Occipital lobe (tissue), 2 donors: ENCODE results near the gene EXOC6B. TPM values are rescaled to one million over a fixed set of nuclear protein-coding genes. Genes with fewer than 3 reads are reported as not detected.
A peak's percentile ranks its signal among the peaks of the same experiment; 100 is the strongest.

Experiments used
- DNase-seq: peaks from one replicate; lab custom pipeline; 2025; lab: John Stamatoyannopoulos, UW
- total RNA-seq: library from RNA; depleted of rRNA; stranded (reverse); fragments of >200 nt; gene quantifications from one replicate; pipeline ENCODE4 v1.2.3, GENCODE V29; 2014

The EXOC6B gene
- total RNA-seq, 1 donor from 2014 or later = 190 TPM

DNA sequence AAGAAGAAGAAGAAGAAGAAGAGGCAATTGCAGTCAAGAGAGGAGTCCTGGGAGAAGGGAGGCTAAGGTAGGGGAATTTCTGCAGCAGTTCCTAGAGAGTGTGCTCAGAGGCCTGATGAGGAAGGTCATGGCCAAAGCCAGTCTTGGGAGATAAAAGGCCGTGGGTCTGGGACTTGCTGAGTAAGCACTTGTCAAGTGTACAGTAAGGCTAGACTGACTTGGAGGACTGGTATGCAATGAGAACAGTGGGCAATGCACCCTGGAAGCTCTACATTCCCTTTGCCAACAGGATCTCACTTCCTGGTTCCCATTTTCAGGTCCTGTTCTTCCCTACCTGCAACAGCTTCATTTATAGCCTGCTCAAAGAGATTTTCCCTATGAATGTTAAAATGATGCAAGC is 649.6 kb downstream of the EXOC6B start:
- no peak for DNase-seq

DNA sequence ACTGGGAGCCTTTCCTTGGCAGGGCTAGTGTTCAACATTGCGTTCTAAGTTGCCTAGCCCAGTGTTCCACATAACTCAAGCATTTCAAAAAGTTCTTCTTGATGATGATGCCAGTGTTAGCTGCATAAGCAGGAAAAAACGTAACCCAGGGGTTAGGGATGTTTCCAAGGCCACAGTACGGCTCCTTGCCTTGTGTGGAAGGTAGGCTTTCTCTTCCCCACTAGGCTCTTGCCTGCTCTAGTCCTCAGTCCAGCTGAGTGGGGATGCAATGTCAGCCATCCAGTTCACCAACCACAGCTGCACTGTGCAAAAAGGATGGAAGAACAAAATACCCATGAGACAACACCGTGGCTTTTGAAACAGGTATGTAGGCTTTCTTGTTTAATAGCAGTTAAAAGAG is 650.2 kb downstream of the EXOC6B start:
- DNase-seq = no peak

GRCh38 chr2:72173640-72174321 is 652.1 kb downstream of the EXOC6B start:
- DNase-seq = no peak

DNA sequence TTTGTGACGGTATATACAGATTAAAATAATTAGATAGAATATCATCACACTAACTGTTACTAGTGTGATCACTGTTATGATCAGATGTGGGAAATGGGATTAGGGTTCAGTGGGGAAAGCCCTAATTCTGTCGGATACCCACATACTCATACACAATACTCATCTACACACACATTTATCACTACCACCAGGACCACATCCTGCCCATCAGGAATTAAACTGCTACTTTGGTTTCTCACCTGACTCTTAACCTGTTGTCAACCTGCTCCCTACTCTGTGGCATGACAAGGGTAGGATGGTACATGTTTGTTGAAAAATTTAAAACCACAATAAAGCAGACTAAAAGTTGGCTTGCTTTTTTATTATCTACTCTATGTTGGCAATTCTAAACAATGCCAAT is 653.4 kb downstream of the EXOC6B start:
- no peak for DNase-seq

- no peak for DNase-seq
Observed at GRCh38 chr2:72166279-72166678, 659.6 kb downstream of the EXOC6B start.

DNA sequence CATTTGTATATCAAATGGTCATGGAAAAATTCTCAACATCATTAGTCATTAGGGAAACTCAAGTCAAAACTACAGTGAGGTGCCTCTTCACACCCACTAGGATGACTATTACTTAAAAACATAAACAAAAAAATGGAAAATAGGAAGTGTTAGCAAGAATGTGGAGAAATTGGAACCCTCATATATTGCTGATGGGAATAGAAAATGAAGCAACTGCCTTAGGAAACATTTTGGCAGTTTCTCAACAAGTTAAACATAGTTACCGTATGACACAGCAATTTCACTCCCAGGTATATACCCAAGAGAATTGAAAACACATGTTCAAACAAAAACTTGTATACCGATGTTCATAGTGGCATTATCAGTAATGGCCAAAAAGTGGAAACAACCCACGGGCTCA is 660.0 kb downstream of the EXOC6B start:
- no peak for DNase-seq

DNA sequence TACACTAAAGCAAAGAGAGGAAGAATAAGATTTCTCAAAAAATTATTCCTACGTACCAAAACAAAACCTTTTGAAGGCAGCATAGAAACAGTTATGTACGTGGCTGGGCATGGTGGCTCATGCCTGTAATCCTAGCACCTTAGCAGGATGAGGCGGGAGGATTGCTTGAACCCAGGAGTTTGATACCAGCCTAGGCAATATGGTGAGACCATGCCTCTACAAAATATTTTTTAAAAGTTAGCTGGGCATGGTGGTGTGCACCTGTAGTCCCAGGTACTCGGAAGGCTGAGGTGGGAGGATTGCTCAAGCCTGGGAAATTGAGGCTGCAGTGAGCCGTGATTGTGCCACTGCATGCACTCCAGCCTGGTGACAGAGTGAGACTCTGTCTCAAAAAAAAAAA is 663.3 kb downstream of the EXOC6B start:
- no peak for DNase-seq

GRCh38 chr2:72159211-72159993 is 666.4 kb downstream of the EXOC6B start:
- no peak for DNase-seq

DNA sequence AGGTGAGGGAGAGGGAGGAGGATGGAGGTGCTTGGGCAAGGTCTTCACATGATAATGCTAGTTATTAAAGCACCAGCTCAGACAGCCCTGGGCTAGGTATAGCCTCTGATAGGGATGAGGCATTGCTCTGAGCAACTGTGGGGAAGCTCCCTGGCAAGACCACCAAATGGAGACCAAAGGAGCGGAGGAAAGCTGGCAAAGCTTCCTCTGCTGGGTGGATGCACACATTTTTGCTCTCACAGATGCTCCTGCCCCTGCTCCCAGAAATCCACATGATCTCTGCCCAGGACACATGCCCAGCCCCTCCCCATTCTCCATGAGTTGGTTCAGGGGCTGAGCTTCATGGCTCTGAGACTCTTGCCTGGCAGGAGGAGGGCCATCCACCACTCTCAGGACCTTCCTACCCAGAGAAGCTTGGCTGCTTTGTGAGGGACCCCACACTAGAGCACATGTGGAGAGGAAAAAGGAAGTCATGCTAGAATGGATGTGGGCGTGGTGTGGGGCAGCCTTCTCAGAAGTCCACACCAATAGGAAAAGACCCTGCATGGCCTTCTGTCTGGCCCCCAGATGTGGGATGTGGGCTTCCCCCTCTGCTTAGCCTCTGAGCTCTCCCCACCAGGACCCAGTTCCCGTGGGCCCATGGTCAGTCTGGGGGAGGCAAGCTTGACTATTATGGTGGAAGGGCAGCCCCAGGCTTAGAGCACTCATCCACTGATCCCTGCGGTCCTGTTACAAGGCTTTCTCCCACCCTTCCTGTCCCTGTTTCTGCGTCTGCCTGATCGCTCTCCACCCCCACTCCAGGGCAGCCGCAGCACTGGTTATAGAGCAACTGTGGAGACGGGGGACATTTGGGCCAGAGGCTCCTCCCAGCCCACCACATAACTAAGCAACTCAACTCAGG is 667.7 kb downstream of the EXOC6B start:
- no peak for DNase-seq

GRCh38 chr2:72156872-72157271 is 669.0 kb downstream of the EXOC6B start:
- no peak for DNase-seq

DNA sequence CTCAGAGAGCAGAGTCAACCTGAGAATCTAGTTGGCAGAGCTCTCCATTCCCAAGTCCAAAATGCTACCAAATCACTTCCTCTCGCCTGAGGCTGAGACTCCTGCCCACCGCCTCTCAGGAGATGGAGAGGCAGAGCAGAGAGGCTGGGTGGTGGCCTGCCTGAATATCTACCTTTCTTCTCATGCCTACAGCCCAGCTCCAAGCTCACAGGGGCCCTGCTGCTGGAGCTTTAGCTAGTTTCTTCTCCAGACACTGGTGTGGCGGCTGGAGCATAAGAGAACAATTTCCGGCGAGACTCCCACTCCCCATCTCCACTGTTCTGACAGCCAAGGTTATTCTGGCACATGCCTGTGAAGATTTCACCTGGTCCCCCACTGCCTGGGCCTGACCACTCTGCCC is 670.1 kb downstream of the EXOC6B start:
- DNase-seq = no peak

GRCh38 chr2:72155151-72155550 is 670.7 kb downstream of the EXOC6B start:
- DNase-seq = no peak

- DNase-seq = no peak
Observed at GRCh38 chr2:72154386-72154975, 671.4 kb downstream of the EXOC6B start.

DNA sequence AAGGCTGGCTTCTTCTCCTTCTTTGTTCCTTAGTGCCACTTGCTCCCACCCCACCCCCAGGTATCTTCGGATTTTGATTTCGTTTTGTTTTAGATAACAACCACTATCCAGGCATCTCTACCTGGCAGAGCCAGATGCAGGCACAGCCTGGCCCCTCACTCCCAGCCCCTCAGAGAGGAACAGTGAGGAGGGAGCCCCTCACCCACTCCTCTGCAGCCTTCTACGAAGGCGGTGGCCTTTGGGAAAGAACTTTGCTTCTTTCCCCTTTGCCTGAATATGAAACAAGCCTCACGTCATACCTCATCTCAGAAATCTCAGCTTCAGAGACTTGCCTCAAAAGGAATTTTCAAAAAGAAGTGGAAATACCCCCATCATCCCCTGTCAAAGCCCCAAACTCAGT is 671.9 kb downstream of the EXOC6B start:
- DNase-seq = no peak

- no peak for DNase-seq
Observed at GRCh38 chr2:72153026-72153791, 672.6 kb downstream of the EXOC6B start.

DNA sequence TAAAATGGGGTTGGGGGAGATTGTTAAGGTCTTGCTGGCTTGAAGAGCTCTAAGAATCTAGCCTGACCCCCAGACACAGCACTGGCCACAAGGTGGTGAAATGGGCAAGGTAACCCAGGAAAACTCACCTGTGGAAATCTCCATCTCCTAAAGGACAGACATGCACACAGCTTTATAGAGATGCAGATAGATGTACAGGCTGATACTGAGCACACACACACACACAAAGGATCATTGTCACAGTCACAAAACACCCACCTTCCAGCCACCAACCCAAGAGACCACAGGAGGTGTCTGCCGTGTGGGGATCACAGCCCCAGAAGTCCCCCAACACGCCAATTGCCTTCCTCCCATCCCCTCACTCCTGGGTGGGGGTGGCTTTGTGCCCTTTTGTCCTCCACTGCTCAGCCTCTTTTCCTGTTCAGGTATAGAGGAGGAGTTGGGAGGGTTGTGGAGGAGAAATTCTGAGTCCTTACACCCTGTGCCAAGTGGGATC is 674.9 kb downstream of the EXOC6B start:
- DNase-seq = no peak

DNA sequence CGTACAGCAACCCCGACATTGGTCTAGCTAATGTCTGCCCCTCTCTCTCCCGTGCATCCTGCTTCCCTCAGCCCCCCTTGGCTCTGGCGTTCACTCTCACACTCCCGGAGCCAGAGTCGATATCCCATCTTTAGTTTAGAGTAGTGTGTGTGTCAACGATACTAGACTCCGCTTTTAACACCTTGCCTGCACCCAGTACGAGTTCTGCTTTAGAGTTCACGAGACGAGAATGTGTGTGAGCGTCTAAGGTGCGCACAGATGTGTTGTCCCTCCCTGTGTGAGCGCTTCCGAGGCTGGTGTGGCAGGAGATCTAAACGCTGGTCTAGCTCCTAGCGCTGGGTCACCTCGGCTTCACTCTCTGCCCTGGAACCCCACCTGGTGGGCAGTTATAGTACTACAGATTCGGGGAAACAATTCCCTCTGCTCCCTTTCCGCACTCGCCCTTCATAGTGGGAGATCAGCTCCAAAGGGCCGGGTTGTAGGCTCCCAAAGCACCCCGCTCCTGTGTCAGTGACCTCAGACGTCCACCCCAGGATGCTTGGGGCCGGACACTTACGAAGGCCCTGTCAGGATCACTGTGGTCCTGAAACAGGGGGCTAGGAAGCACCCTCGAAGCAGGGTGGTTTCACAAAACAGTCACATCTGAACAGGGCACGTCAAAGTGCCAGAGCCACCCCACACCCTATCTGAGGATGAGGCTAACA is 675.5 kb downstream of the EXOC6B start:
- DNase-seq = peak; percentile 47

DNA sequence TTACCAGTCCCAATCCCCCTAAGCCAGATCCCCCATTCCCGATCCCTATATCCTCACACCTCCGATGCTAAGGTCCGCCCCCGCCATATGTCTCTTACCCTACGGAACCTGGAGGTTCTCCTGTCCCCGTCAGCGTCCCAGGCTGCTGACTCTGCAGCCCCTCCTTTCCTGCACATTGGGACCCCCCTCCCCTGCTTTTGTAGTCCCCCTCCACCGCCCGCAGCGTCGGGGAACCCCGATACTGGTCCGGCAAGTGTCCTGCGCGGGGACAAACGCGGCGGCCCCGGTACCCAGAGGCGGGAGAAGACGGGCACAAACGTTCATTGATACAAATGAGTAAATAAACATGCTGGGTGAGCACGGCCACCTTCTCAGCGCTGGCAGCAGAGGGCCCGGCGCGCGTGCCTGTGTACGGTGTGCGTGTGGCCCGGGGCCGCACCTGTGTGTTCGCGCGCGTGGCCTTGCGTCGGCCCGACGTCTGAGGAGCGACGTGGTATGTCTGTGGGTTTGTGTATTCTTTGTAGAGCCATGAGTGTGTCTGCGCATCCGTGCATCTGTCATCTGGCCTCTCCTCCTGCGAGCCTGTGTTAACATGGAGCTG is 676.2 kb downstream of the EXOC6B start:
- DNase-seq = no peak

GRCh38 chr2:72148837-72149555 is 676.8 kb downstream of the EXOC6B start:
- DNase-seq = no peak
